NCI-H510A treated with DMSO at 0.1 percent for 48 hours (cell line): Measurements from ENCODE around the gene CFAP97D1.
A peak's percentile ranks its signal among the peaks of the same experiment; 100 is the strongest.

Source experiments
- DNase-seq: peaks from one replicate; lab custom pipeline; 2025; lab: John Stamatoyannopoulos, UW

The CFAP97D1 gene

DNA sequence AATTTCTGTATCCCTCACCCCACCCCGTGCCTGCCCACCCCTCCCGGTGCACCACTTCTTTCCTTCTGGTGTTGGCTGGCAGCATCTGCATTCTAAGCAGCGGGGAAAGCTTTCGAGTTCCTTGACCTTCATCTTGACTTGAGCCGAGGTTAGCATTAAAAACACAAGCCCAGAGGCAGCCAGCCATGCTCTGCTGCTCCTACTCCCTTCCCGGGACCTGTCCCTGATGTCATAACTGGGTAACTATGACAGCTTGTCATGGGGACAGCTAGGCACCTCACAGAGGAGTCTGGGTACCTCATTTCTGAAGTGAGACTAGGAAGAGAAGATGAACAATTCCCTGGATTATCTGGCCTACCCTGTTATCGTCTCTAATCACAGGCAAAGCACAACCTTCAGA lies at the start of gene CFAP97D1:
CFAP97D1 (plus strand) TSS at position 301 of the 400 bp plus-strand sequence; CDS start at position 329, 28 bp downstream.
- DNase-seq, result no peak

DNA sequence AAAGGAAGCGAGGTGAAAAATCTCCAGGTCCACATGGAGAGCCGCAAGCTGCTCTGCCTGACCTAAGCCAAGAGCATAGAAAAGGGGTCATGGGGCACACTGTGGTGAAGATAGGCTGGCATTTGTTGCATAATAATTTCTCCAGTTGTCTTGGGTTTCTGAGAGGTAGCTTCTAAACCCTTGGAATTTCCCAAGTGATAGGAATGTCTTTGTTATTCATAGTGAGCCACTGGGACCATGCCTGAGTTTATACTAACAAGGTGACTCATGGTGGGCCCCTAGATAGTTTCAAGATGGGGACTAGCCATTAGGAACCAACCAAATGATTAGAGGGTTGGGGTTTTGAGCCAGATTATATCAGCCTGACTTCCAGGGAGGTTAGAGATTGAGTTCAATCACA lies 47.3 kb upstream of the CFAP97D1 start:
- DNase-seq, result no peak

DNA sequence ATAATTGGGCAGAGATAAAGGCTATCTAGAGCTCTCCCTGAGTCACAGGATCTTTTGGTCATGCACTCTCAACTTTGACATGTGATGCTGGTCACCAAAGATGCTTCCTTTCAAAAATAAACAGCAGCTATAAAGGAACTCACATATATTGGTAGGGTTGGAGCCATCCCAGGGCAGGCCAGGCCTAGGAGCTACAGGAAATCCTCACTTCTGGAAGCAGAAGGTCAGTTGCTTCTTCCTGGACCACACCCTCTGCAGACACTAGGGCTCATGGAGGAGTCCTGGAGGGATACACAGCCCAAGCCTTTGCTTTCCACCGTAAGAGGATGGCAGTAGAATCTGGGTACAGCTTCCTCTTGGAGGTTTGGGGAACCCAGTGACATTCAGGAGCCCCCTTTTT lies 46.3 kb upstream of the CFAP97D1 start:
- DNase-seq, result no peak

DNA sequence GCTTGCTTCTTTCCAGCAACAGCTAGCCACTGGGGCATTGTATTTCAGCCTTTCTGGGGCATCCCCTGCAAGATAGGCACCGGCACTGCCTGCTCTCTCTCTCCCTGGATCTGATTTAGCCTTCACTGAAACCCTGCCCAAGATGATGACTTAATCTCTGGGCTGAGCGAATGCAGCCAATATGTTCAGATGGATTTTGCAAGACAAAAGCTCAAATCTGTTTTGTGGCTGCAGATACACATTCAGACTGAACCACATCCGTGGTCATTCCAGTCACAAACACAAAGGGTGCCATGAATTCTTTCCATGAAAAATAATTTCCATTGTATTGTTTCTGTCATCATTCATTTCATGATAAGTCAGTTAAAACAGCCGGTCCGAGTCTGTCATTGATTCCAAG lies 45.9 kb upstream of the CFAP97D1 start:
- DNase-seq, result no peak

DNA sequence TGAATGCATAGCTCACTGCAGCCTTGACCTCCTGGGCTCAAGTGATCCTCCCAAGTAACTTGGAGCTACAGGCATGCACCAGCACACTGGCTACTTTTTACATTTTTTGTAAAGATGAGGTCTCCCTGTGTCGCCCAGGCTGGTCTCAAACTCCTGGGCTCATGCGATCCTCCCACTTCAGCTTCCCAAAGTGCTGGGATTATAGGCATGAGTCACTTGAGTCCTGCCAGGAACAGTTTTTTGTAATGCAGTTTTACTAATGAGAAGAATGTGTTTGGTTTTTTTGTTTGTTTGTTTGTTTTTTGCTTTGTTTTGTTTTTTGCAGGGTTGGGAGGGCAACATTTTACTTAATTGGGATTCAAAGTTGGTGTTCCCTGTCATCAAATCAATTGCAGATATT lies 43.8 kb upstream of the CFAP97D1 start:
- DNase-seq, result no peak

DNA sequence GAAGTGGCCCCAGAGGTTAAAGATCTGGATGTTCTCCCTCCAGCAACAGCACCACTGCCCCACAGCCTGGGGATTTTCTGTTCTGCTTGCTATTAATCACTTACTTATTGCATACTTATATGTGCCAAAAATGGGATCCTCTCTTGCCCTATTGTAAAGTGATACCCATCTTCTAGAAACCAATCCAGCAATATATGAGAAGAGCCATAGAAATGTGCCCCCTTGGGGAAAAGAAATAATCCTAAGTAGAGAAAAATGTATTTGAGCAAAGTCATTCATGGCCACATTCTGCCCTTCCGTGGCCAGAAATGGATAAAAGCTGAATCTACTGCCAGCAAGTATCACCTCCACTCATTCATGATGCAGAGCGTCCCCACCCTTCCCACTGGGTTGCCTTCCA lies 42.5 kb upstream of the CFAP97D1 start:
- DNase-seq, result no peak

DNA sequence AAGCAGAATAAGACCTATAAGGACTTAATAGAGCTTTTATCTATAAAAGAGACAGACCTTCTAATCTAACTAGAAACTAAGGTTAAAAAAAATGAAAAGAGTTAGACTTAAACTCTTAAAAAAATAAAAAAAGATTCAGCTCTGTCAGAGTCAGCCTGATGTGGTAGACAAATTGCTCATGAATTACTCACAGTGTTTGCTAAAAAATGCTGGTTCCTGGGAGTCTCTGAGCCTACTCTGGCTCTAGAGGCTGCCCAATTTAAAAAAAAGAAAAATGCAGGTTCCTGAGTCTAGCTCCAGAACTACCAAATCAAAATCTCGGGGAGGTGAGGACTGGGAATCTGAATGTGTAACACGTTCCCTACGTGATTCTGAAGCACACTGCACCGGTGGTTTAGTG lies 39.7 kb upstream of the CFAP97D1 start:
- no peak for DNase-seq

DNA sequence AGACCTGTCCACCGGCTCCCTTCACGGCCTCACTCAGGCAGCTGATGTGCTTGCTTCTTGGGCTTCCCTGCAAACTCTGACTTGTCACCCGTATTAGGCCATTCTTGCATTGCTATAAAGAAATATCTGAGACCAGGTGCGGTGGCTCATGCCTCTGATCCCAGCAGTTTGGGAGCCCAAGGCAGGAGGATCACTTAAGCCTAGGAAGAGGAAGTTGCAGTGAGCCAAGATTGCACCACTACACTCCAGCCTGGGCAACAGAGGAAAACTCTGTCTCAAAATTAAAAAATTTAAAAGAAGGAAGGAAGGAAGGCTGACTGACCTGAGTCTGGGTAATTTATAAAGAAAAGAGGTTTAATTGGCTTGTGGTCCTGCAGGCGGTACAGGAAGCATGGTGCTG lies 38.6 kb upstream of the CFAP97D1 start:
- no peak for DNase-seq

DNA sequence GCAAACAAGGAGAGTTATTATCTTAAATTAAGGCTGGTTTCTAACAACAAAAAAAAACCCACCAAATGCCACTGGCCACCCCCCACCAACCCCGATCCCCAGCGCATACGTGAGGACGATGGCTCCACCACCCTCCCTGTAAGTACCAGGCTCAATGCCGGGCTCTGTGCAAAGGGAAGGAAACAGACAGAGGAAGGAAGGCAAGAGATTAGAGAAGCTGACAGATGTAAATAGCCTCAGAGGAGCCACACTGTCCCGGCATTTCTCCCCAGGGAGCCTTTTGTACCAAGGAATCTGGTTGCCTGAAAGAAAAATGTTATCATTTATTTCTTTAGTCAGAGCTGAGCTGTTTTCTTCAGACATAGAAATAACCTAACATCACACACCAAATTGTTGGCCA lies 34.7 kb upstream of the CFAP97D1 start:
- no peak for DNase-seq

DNA sequence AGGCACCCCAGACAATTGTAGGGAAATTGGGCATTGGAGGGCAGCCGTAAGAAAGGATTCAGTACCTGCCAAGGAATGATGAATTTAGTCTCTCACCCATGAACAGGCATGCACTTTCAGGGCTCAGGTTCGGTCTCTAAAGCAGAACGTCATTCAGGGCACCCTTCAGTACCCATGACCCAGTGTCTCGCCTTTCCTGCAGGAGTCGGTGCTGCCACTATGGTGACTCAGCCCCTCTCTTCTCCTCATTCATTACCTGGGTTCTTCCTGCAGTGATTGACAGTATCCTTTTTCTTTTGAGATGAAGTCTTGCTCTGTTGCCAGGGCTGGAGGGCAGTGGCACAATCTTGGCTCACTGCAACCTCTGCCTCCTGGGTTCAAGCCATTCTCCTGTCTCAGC lies 30.1 kb upstream of the CFAP97D1 start:
- DNase-seq, result no peak

DNA sequence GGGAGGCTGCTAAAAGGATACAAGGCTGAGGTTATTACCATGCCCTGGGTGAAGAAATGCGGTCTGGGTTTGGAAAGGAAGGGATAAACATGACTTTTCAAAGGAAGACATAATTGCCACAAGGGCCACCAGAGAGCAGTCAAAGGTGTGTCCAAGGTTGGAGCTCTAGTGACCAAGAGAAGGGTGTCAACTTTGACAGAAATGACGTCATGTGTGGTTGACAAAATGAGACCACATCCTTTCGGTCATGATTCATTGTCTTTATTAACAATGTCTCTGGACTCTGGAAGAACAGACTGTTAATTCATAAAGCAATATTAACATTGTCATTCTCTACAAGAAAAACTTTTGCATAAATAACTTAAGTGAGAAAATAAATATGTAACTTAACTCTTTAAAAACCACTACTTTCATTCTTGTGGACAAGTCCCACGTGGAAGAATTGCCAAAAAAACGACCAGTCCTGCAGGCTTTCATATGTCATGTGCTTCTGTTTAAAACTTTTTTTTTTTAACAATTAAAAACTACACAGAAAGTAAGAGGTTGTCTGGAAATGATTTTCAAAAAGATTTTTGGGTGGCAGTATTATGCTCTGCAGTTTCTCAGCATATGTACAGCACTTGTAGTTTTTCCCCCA lies 26.6 kb upstream of the CFAP97D1 start:
- DNase-seq, result no peak

DNA sequence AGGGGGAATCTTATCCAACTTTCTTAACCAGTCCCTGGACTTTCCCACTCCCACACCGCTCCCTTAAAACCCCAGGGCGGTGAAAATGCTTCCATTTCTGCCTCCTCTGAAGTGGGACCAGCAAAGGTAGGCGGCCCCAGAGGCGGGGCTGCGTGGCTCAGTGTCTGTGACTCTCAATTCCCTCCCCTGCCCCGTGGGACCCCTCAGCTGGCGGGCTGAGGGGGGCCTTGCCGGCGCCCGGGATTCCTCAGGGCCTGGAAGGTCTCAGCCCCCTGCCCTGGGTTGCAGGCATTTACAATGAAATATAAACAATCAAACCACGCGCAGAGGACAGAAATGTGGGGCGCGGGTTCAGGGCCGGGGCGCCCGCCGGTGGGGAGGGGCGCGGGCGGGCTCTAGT lies 25.3 kb upstream of the CFAP97D1 start:
- no peak for DNase-seq

DNA sequence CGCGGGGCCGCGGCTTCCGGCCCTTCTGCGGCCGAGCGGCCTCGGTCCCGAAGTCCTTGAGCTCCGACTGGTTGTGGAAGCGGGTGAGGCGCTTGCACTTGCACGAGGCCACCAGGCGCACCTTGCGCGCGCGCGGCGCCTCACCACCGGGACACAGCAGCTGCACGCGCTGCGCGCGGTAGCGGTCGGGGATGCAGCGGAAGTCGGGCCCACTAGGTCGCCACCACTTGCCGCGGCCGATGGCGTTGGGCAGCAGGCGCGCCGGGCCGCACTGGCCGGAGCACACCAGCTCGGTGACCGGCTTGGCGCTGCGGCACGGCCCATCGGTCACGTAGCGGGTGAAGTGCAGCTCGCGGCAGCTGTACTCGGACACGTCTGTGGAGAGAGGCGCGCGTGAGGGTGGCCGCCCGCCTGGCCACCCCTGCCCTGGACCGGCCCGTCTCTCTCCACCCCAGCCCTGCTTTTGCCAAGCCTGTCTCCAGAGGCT lies 24.8 kb upstream of the CFAP97D1 start:
- no peak for DNase-seq

DNA sequence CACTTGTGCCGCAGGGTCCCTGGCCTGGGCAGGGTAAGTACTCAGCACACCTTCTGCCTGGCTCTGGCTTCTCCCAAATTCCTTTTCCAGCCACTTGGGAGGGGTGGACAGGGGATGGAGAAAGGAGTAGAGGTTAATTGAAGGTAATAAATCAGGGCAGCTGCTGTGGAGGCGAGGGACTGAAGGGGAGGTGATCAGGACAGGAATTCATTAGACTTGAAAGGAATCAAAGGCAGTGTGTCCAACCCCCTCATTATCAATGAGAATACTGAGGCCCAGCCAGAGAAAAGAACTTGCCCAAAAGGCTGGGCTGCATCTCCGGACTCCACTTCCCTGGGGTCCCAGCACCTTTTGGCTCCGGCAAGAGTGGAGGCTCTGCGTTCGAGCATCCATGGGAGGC lies 24.0 kb upstream of the CFAP97D1 start:
- DNase-seq, result no peak

DNA sequence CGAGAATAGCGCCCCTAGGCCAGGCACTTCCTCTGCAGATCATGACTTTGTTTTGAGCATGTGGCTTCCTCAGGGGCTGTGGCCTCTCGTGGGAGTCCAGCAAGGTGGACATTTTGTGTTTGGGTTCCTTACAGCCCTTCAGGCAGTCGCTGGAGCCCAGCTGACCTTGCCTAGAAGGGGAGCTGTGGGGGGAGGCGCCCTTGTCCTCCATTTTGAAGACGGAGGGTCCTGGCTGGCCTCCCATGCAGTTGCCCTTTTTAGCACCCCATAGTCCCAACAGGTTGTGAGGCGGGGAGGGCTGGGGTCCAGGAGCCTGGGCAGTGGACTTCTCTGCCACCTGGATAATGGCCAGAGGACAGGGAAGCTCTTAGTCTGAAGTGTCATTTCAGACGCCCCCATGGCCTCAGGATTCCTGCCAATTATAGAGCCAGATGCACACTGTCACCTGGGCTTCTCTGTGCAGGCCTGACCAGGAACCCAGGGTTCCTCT lies 23.0 kb upstream of the CFAP97D1 start:
- DNase-seq, result no peak

DNA sequence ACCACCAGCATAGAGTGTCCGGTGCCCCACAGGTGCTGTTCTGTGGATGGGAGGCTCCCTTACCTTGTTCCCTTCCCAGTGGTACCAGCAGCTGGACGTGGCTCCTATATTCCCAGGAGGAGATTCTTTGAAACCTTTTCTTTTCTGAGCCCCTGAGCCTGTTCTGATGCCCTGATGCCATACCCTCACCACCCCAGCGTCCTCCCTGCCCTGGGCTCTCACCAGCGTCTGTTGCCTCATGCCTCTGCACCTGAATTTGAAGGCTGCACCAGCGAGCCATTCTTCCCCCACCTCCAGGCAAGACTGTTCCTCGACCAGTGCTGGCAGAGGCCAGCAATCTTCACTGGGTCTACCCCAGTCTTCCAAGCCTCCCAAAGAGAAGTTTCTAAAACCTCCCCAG lies 22.1 kb upstream of the CFAP97D1 start:
- no peak for DNase-seq

DNA sequence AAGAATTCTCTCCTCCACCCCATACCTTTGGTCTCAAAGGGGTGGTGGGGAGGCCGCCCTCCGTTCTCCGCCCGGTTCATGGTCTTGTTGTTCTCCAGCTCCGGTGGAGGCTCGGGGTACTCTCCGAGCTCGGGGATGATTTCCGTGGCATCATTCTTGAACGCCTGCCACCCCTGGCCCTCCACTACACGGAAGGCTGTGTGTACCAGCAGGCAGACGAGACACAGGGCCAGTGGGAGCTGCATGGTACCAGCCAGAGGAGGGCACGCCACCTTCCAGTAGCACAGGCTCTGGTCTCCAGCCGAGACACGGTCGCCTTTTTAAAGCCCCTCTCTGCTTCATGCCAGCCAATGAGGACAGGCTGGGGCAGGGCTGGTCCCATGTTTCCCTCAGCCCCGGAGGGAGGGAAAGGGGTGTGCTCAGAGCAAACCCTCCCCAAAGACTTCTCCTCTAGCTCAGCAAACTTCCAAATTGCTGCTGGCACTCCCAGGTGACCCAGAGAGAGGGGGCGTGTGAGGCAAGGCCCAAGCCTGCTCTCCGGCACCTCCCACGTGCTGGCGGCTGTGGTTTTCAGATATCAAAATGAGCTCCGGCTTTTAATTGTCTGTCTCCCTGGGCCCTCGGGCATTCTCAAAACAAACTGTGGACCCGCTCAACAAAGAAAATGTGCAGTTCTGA lies 21.6 kb upstream of the CFAP97D1 start, which contains the start of gene SOST:
SOST (minus strand) TSS at position 295 of the 678 bp plus-strand sequence; CDS start at position 245, 50 bp downstream.
- DNase-seq, result no peak

DNA sequence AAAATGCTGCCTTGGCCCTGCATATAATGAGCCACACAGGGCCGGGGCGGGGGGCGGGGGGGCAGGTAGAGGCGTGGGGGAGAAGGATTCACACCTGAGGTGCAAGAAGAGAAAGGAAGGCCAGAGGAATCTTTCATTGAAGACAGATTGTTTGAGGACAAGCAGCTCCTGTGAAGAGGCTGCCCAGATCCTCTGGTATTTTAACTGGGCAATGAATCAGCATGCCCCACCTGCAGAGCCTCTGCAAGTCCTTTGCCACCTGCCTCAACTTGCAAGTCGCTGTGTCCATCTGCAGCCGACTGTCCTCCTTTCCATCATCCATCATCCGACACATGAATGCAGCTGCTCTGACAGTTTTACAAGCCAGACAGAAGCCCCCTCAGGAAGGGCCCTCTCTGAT lies 20.4 kb upstream of the CFAP97D1 start:
- no peak for DNase-seq

DNA sequence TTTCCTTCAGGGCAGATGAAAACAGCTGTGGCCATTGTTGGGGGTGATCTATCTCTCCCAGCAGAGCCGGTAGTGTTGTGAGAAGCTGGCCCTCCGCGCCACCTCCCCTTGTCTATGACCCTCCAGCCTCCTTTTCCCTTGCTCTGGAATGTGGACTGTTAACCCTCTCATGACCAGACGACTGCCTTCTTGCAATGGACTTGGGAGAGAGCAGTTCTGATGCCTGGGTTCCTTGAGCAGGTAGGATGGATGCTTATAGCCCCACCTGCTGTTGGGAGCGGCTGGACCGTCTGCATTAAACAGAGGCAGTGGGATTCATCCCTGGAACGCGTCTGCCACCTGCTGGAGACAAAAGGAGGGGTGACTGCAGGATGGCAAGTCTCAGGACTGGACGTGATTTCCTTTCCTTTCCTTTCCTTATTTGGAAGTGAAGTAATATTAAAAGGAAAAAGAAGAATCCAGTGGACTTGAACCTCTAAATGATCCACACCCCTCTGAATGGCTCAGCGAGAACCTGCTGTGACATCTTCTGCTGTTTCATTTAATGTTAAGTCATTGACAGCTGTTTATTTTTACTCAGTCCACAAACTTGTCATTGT lies 19.9 kb upstream of the CFAP97D1 start:
- DNase-seq, result peak; percentile 86

DNA sequence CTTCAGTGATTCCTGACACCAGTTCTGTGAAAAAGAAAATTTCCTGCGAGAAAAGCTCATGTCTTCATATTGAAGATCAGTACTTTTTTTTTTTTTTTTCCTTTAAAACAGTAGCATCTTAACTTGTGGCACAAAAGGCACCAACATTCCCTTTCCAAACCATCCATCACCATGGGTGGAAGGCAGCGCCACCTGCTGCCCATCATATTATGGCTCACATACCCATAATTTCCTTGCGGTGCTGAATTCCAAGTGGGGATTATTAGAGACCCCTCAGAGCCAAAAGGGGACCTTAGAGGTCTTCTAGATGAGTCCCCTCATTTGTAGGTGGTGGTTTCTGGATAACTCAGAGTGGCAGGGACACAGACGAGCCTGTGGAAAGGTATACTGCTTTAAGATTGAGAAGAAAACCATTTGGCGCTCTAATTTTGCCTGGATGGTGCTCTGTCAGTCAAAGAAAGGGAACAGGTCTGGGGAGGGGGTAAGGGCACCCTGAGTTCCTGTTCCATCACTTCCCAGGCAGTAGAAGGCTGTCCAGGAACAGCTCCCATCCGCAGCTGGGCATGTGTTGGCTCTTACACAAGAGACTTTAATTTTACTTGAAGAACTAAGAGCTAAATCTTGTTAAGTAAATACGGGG lies 13.7 kb upstream of the CFAP97D1 start:
- peak; percentile 57 for DNase-seq

DNA sequence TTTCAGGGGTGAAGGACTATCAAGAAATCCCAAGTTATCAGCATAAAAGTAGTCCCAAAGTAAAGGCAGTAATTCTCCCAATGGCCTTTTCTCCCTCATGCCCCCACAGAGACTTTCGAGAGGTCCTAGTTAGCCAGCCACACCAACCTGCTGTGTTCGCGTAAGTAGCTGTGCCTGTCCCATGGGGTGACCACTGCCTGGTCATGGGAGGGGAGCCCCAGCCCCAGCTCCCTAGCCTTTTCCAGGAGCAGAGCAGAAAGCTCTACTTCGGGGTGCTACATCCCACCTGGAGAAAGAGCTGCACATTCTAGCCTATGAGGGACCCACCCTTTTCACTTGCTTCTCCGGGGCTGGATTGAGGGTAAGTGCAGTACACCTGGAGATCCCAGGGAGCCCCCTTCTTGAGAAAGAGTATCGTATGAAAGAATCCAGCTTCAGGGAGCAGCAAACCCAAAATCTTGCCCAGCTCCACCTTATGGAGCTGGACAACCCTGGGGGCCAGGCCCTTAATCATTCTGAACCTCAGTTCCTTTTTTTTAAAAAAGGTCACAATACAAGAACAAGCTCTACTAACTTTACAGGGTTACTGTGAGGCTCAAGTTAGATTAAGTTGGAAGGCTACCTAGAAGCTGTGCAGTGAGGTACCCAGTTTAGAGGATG lies 13.1 kb upstream of the CFAP97D1 start:
- DNase-seq, result no peak

DNA sequence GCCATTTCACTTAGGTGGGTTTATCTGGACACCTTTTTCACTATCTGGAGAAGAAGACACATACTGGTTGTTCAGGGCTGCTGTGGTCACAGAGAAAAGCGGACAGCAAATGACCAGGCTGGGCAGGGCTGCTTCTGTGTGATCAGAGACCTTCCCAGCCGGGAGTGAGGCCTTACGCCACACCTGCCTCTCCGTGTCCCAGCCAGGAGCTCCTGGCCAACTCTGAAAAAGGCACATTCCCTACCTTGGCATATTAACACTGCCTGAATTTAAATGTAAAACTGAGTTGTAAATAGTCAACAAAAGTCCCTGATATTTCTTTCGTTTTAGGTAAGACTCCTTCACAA lies 12.5 kb upstream of the CFAP97D1 start:
- no peak for DNase-seq
